IMR-90 (cell line): ENCODE data around the gene KRT16. TPM values are rescaled to one million over a fixed set of nuclear protein-coding genes. Genes with fewer than 3 reads are reported as not detected.

Experiments used
- ATAC-seq: fragments of 200-7000 bp; cut with Tn5 transposase; 2 replicates; pipeline ENCODE4 v1.9.1; 2020; ENCODE audit warnings: low read depth, mild to moderate bottlenecking, moderate library complexity
- BruUV-seq: library from RNA; stranded (reverse); fragments of 400-500 nt; replicated peaks from 2 replicates; lab custom pipeline; 2021; lab: Mats Ljungman, UMichigan
- CTCF ChIA-PET: fragments of 300-600 bp; formaldehyde crosslinking; extraction: SDS; loops from one replicate; lab custom pipeline; 2021; ENCODE audit warnings: antibody characterized with exemption; lab: Yijun Ruan, JAX
- POLR2A ChIA-PET: fragments of 300-600 bp; sonication (Branson Sonifier 250); formaldehyde crosslinking; loops from one replicate; lab custom pipeline; 2022; ENCODE audit warnings: antibody characterized with exemption; ENCODE audit not compliant: unreplicated experiment; lab: Charles Lee
- DNase-seq: peaks from one replicate; pipeline ENCODE4 v3.0.0; 2013
- H2AFZ ChIP-seq: replicated peaks from 2 replicates; pipeline ENCODE3; 2013; ENCODE audit warnings: low read length, mild to moderate bottlenecking; ENCODE audit not compliant: poor library complexity
- H2AK5ac ChIP-seq: 2 replicates; pipeline ENCODE4 v1.6.1; 2013; ENCODE audit warnings: low read depth, low read length, inconsistent platforms
- H2AK9ac ChIP-seq: replicated peaks from 2 replicates; pipeline ENCODE3; 2013; ENCODE audit warnings: mild to moderate bottlenecking, low read depth, low read length, moderate library complexity; ENCODE audit not compliant: poor library complexity
- H2BK120ac ChIP-seq: 2 replicates; pipeline ENCODE4 v1.6.1; 2013; ENCODE audit warnings: low read depth, low read length, inconsistent platforms
- H2BK15ac ChIP-seq: 3 replicates; pipeline ENCODE4 v1.6.1; 2013; ENCODE audit warnings: low read depth, low read length, inconsistent platforms
- H2BK20ac ChIP-seq: 2 replicates; pipeline ENCODE4 v1.6.1; 2013; ENCODE audit warnings: low read depth, mild to moderate bottlenecking, inconsistent platforms, low read length, moderate library complexity
- H2BK5ac ChIP-seq: 2 replicates; pipeline ENCODE4 v1.6.1; 2013; ENCODE audit warnings: mild to moderate bottlenecking, low read depth, low read length, inconsistent platforms; ENCODE audit not compliant: poor library complexity, severe bottlenecking
- H3K14ac ChIP-seq: replicated peaks from 2 replicates; pipeline ENCODE4 v1.6.1; 2013; ENCODE audit warnings: low read depth, low read length, inconsistent platforms
- H3K18ac ChIP-seq: 2 replicates; pipeline ENCODE4 v1.6.1; 2013; ENCODE audit warnings: low read depth, low read length, control low read depth
- H3K23ac ChIP-seq: 2 replicates; pipeline ENCODE4 v1.6.1; 2013; ENCODE audit warnings: low read depth, low read length, inconsistent platforms
- H3K27ac ChIP-seq: 2 replicates; pipeline ENCODE4 v1.5.1; 2013; ENCODE audit warnings: mild to moderate bottlenecking, control low read depth, low read length; ENCODE audit not compliant: insufficient read depth
- H3K27me3 ChIP-seq: 2 replicates; pipeline ENCODE4 v1.6.1; 2013; ENCODE audit warnings: low read length; ENCODE audit not compliant: control insufficient read depth, insufficient read depth
- H3K36me3 ChIP-seq: 2 replicates; pipeline ENCODE4 v1.6.1; 2013; ENCODE audit warnings: low read length, mixed read lengths; ENCODE audit not compliant: control insufficient read depth, insufficient read depth
- H3K4ac ChIP-seq: 2 replicates; pipeline ENCODE4 v1.6.1; 2013; ENCODE audit warnings: low read depth, low read length, inconsistent platforms
- H3K4me1 ChIP-seq: 2 replicates; pipeline ENCODE4 v1.6.1; 2013; ENCODE audit warnings: low read length, mixed read lengths; ENCODE audit not compliant: control insufficient read depth, insufficient read depth
- H3K4me2 ChIP-seq: 2 replicates; pipeline ENCODE4 v1.6.1; 2013; ENCODE audit warnings: low read depth, mild to moderate bottlenecking, control low read depth, low read length, moderate library complexity
- H3K4me3 ChIP-seq: 2 replicates; pipeline ENCODE4 v1.5.1; 2013; ENCODE audit warnings: low read depth, mild to moderate bottlenecking, control low read depth, low read length, moderate library complexity; ENCODE audit not compliant: insufficient read depth
- H3K56ac ChIP-seq: 2 replicates; pipeline ENCODE4 v1.6.1; 2013; ENCODE audit warnings: low read length, inconsistent platforms; ENCODE audit not compliant: insufficient read depth; ENCODE audit errors: extremely low read depth
- H3K79me1 ChIP-seq, 2 experiments: 2 replicates each; pipeline ENCODE4 v1.6.1; 2013; ENCODE audit warnings: low read length in 2 of 2, inconsistent platforms in 1 of 2, low read depth in 1 of 2
- H3K9ac ChIP-seq: 2 replicates; pipeline ENCODE4 v1.6.1; 2013; ENCODE audit warnings: low read depth, low read length, control low read depth
- H3K9me1 ChIP-seq: 2 replicates; pipeline ENCODE4 v1.6.1; 2013; ENCODE audit warnings: low read length, inconsistent platforms; ENCODE audit not compliant: insufficient read depth
- H3K9me3 ChIP-seq: 2 replicates; pipeline ENCODE4 v1.6.1; 2013; ENCODE audit warnings: low read length; ENCODE audit not compliant: control insufficient read depth, insufficient read depth
- H4K20me1 ChIP-seq: 2 replicates; pipeline ENCODE4 v1.6.1; 2013; ENCODE audit warnings: low read length, inconsistent platforms; ENCODE audit not compliant: insufficient read depth
- H4K5ac ChIP-seq: 2 replicates; pipeline ENCODE4 v1.6.1; 2013; ENCODE audit warnings: mild to moderate bottlenecking, low read depth, low read length, control low read depth
- H4K8ac ChIP-seq, 2 experiments: 2 replicates each; pipeline ENCODE4 v1.6.1; 2013; ENCODE audit warnings: low read depth in 2 of 2, low read length in 2 of 2, control low read depth in 1 of 2, inconsistent platforms in 1 of 2
- H4K91ac ChIP-seq: 2 replicates; pipeline ENCODE4 v1.6.1; 2013; ENCODE audit warnings: low read depth, low read length, inconsistent platforms; ENCODE audit not compliant: insufficient read depth
- BHLHE40 ChIP-seq: fragments of 150-350 bp; IDR thresholded peaks from 2 replicates; pipeline ENCODE4 v1.6.1; 2016; ENCODE audit warnings: mild to moderate bottlenecking, low read depth, low read length
- CEBPB ChIP-seq: IDR thresholded peaks from 2 replicates; pipeline ENCODE4 v1.6.1; 2012; ENCODE audit warnings: low read depth, low read length, improper control_type of control experiment
- CHD1 ChIP-seq: IDR thresholded peaks from 2 replicates; pipeline ENCODE4 v1.6.1; 2012; ENCODE audit warnings: low read depth, low read length, improper control_type of control experiment
- ELK1 ChIP-seq: fragments of 150-350 bp; IDR thresholded peaks from 2 replicates; pipeline ENCODE4 v1.6.1; 2016; ENCODE audit warnings: low read depth, mild to moderate bottlenecking, low read length, moderate library complexity, borderline replicate concordance
- FOS ChIP-seq: fragments of 150-350 bp; IDR thresholded peaks from 2 replicates; pipeline ENCODE4 v1.6.1; 2016; ENCODE audit warnings: low read depth, low read length
- MAFK ChIP-seq: IDR thresholded peaks from 2 replicates; pipeline ENCODE4 v1.6.1; 2012; ENCODE audit warnings: low read depth, low read length, improper control_type of control experiment
- MAZ ChIP-seq: IDR thresholded peaks from 2 replicates; pipeline ENCODE4 v1.6.1; 2012; ENCODE audit warnings: low read depth, mild to moderate bottlenecking, low read length, improper control_type of control experiment, moderate library complexity, borderline replicate concordance
- MXI1 ChIP-seq: IDR thresholded peaks from 2 replicates; pipeline ENCODE4 v1.6.1; 2012; ENCODE audit warnings: low read depth, mild to moderate bottlenecking, low read length, moderate library complexity, borderline replicate concordance
- NFE2L2 ChIP-seq: fragments of 150-350 bp; IDR thresholded peaks from 2 replicates; pipeline ENCODE4 v1.6.1; 2016; ENCODE audit warnings: low read depth, mild to moderate bottlenecking, low read length
- POLR2A ChIP-seq: IDR thresholded peaks from 2 replicates; pipeline ENCODE4 v1.6.1; 2012; ENCODE audit warnings: mild to moderate bottlenecking, low read depth, low read length
- RAD21 ChIP-seq: IDR thresholded peaks from 2 replicates; pipeline ENCODE4 v1.6.1; 2012; ENCODE audit warnings: low read length, improper control_type of control experiment
- RCOR1 ChIP-seq: IDR thresholded peaks from 2 replicates; pipeline ENCODE4 v1.6.1; 2012; ENCODE audit warnings: mild to moderate bottlenecking, low read length, improper control_type of control experiment; ENCODE audit not compliant: insufficient replicate concordance
- RFX5 ChIP-seq: IDR thresholded peaks from 2 replicates; pipeline ENCODE4 v1.8.0; 2012; ENCODE audit warnings: low read depth, mild to moderate bottlenecking, low read length, moderate library complexity
- SMC3 ChIP-seq: fragments of 150-350 bp; IDR thresholded peaks from 2 replicates; pipeline ENCODE4 v1.6.1; 2016; ENCODE audit warnings: low read depth, mild to moderate bottlenecking, antibody characterized with exemption, low read length, moderate library complexity
- WGBS, 2 experiments: methylation state at CpG; one replicate each; pipeline versions ENCODE4 v1.1.5 to v1.1.7; 2013; ENCODE audit warnings: missing lambda C conversion rate in 2 of 2; ENCODE audit not compliant: insufficient read length in 1 of 2; ENCODE audit errors: extremely low coverage in 2 of 2; 5-methylcytosine and 5-hydroxymethylcytosine counted together
- dilution Hi-C: fragments of 300-500 bp; cut with HindIII; formaldehyde crosslinking; loops from one replicate; pipeline ENCODE4 v1.14.3; 2018; ENCODE audit warnings: low sequenced_read_pairs; ENCODE audit not compliant: unreplicated experiment
- in situ Hi-C: fragments of 300-500 bp; cut with MboI; formaldehyde crosslinking; loops from 3 replicates; pipeline ENCODE4 v1.14.3; 2019; ENCODE audit warnings: low sequenced_read_pairs, inconsistent platforms, mixed read lengths
- intact Hi-C: fragments of 100-400 bp; cut with micrococcal nuclease; formaldehyde crosslinking; loops from 2 replicates; pipeline ENCODE4 v1.10.0; 2022
- polyA plus RNA-seq, 3 experiments: library from polyadenylated mRNA; depleted of rRNA; stranded (reverse); fragments of >200 nt; gene quantifications; 2 replicates each; pipeline ENCODE4 v1.2.3, GENCODE V29; 2012; ENCODE audit warnings: low replicate concordance in 1 of 3
- total RNA-seq: library from RNA; depleted of rRNA; stranded (reverse); fragments of >200 nt; gene quantifications from 2 replicates; pipeline ENCODE4 v1.2.3, GENCODE V29; 2012
- TF ChIP-seq, protein P1 (sequence below): conservative IDR thresholded peaks from 2 replicates; pipeline ENCODE4 v1.5.1; 2012; ENCODE audit warnings: mild to moderate bottlenecking, low read depth, low read length, improper control_type of control experiment
- TF ChIP-seq, protein P2 (sequence below): fragments of 150-350 bp; IDR thresholded peaks from 2 replicates; pipeline ENCODE4 v1.6.1; 2017; ENCODE audit warnings: mild to moderate bottlenecking, antibody characterized with exemption, low read length, low read depth

KRT16 gene
- total and polyA plus RNA-seq, 2 of the 4 experiments (the other 2 are of a cell fraction), result not detected

GRCh38 chr17:41615454-41615853, 2.9 kb upstream of the KRT16 start:
- WGBS, 2 experiments, result 43% methylated on average over 2 of the region's 7 CpGs; no CpG with 5 or more reads in 1 of the 2 experiments
- Histone ChIP-seq H2BK20ac (no peak overlapping the region), H3K23ac (no peak overlapping the region), H3K56ac (no peak overlapping the region), H4K91ac (no peak overlapping the region), H2AK9ac (no peak overlapping the region), H3K9ac (no peak overlapping the region), H3K27ac (no peak overlapping the region), H3K9me1 (no peaks in the 10 kb centered on the region), H3K4ac (no peak overlapping the region), H3K27me3 (peaks cover 42% of the 10 kb centered on the region), H3K14ac (no peak overlapping the region), H4K8ac (no peak overlapping the region), H3K4me2 (no peak overlapping the region), H3K79me1 (no peaks in the 10 kb centered on the region), H3K4me3 (no peak overlapping the region), H2AK5ac (no peak overlapping the region), H2BK15ac (no peak overlapping the region), H4K5ac (no peak overlapping the region), H2AFZ (no peak overlapping the region), H3K9me3 (no peaks in the 10 kb centered on the region), H4K20me1 (no peaks in the 10 kb centered on the region), H2BK5ac (no peak overlapping the region), H3K36me3 (no peaks in the 10 kb centered on the region), H2BK120ac (no peak overlapping the region), H3K4me1 (no peaks in the 10 kb centered on the region), H3K18ac (no peak overlapping the region)
- POLR2A ChIA-PET, result no interaction called here
- in situ Hi-C loops (no loop called here), dilution Hi-C loops (no loop called here), intact Hi-C loops (no loop called here)
- ATAC-seq (no peak), DNase-seq (no peak)
- CTCF ChIA-PET, result no interaction called here
- no TSS peak for BruUV-seq
- TF ChIP-seq CHD1 (no peak), SMC3 (no peak), MAFK (no peak), MAZ (no peak), CEBPB (no peak), RCOR1 (no peak), RFX5 (no peak), POLR2A (no peak), MXI1 (no peak), NFE2L2 (no peak), ELK1 (no peak), BHLHE40 (no peak), FOS (no peak), RAD21 (no peak)
- TF ChIP-seq, protein P1, sequence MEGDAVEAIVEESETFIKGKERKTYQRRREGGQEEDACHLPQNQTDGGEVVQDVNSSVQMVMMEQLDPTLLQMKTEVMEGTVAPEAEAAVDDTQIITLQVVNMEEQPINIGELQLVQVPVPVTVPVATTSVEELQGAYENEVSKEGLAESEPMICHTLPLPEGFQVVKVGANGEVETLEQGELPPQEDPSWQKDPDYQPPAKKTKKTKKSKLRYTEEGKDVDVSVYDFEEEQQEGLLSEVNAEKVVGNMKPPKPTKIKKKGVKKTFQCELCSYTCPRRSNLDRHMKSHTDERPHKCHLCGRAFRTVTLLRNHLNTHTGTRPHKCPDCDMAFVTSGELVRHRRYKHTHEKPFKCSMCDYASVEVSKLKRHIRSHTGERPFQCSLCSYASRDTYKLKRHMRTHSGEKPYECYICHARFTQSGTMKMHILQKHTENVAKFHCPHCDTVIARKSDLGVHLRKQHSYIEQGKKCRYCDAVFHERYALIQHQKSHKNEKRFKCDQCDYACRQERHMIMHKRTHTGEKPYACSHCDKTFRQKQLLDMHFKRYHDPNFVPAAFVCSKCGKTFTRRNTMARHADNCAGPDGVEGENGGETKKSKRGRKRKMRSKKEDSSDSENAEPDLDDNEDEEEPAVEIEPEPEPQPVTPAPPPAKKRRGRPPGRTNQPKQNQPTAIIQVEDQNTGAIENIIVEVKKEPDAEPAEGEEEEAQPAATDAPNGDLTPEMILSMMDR, result no peak
- TF ChIP-seq, protein P2, sequence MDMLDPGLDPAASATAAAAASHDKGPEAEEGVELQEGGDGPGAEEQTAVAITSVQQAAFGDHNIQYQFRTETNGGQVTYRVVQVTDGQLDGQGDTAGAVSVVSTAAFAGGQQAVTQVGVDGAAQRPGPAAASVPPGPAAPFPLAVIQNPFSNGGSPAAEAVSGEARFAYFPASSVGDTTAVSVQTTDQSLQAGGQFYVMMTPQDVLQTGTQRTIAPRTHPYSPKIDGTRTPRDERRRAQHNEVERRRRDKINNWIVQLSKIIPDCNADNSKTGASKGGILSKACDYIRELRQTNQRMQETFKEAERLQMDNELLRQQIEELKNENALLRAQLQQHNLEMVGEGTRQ, result no peak
